Liver (tissue), 3 donors: ENCODE data around the gene CHST1.

ENCODE experiments used
- FOXA1 ChIP-seq: IDR thresholded peaks from 2 replicates; pipeline ENCODE4 v1.6.1; 2016; ENCODE audit warnings: antibody characterized with exemption
- HNF4G ChIP-seq: IDR thresholded peaks from 2 replicates; pipeline ENCODE4 v1.6.1; 2016; ENCODE audit warnings: antibody characterized with exemption
- JUND ChIP-seq, 2 donors: IDR thresholded peaks; 2 replicates each; pipeline ENCODE4 v1.6.1; 2016; ENCODE audit warnings: antibody characterized with exemption in 2 of 2
- RAD21 ChIP-seq, 2 donors: IDR thresholded peaks; 2 replicates each; pipeline ENCODE4 v1.6.1; 2016; ENCODE audit warnings: antibody characterized with exemption in 2 of 2, mild to moderate bottlenecking in 2 of 2
- RXRA ChIP-seq, 2 donors: IDR thresholded peaks; 2 replicates each; pipeline ENCODE4 v1.6.1; 2017 to 2018; ENCODE audit warnings: antibody characterized with exemption in 2 of 2, mild to moderate bottlenecking in 1 of 2
- SP1 ChIP-seq: IDR thresholded peaks from 2 replicates; pipeline ENCODE4 v1.6.1; 2018; ENCODE audit warnings: antibody characterized with exemption, mild to moderate bottlenecking
- TAF1 ChIP-seq: conservative IDR thresholded peaks from 2 replicates; pipeline ENCODE4 v1.6.1; 2016; ENCODE audit warnings: antibody characterized with exemption, mild to moderate bottlenecking
- YY1 ChIP-seq: IDR thresholded peaks from 2 replicates; pipeline ENCODE4 v1.6.1; 2016; ENCODE audit warnings: antibody characterized with exemption, mild to moderate bottlenecking
- TF ChIP-seq, protein P1 (sequence below): fragments of 150-350 bp; IDR thresholded peaks from 2 replicates; pipeline ENCODE4 v1.5.1; 2017; ENCODE audit warnings: improper control_type of control experiment, low read depth, low read length; ENCODE audit not compliant: missing input control
- TF ChIP-seq, protein P2 (sequence below): IDR thresholded peaks from 2 replicates; pipeline ENCODE4 v1.6.1; 2016; ENCODE audit warnings: antibody characterized with exemption, mild to moderate bottlenecking
- TF ChIP-seq, protein P3 (sequence below): IDR thresholded peaks from 2 replicates; pipeline ENCODE4 v1.6.1; 2016; ENCODE audit warnings: antibody characterized with exemption
- TF ChIP-seq, protein P4 (sequence below): IDR thresholded peaks from 2 replicates; pipeline ENCODE4 v1.6.1; 2016; ENCODE audit warnings: antibody characterized with exemption
- TF ChIP-seq, protein P5 (sequence below): IDR thresholded peaks from 2 replicates; pipeline ENCODE4 v1.6.1; 2016; ENCODE audit warnings: antibody characterized with exemption
- donor health status: healthy.
- donor health status: healthy.

DNA sequence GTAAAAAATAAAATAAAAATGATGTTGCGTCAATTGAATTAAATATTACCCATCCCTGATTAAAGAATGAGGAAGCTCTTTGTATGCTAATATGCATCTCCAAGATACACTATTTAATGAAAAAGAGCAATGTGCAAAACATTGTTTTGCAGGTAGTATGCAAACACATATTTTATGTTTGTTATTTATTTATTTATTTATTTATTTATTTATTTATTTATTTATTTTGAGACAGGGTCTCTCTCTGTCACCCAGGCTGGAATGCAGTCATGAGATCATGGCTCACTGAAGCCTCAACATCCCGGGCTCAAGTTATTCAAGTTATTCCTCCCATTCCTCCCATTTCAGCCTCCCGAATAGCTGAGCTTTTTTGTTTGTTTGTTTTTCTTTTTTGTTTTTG is 7.2 kb upstream of the CHST1 start:
- TF ChIP-seq SP1 (no peak), FOXA1 (no peak), RAD21 (IDR thresholded peaks at IDR 0.05) (no peak), HNF4G (no peak), YY1 (no peak), TAF1 (no peak), RXRA (IDR thresholded peaks at IDR 0.05) (no peak), JUND (IDR thresholded peaks at IDR 0.05) (no peak)
- TF ChIP-seq, protein P1, sequence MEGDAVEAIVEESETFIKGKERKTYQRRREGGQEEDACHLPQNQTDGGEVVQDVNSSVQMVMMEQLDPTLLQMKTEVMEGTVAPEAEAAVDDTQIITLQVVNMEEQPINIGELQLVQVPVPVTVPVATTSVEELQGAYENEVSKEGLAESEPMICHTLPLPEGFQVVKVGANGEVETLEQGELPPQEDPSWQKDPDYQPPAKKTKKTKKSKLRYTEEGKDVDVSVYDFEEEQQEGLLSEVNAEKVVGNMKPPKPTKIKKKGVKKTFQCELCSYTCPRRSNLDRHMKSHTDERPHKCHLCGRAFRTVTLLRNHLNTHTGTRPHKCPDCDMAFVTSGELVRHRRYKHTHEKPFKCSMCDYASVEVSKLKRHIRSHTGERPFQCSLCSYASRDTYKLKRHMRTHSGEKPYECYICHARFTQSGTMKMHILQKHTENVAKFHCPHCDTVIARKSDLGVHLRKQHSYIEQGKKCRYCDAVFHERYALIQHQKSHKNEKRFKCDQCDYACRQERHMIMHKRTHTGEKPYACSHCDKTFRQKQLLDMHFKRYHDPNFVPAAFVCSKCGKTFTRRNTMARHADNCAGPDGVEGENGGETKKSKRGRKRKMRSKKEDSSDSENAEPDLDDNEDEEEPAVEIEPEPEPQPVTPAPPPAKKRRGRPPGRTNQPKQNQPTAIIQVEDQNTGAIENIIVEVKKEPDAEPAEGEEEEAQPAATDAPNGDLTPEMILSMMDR: no peak
- TF ChIP-seq, protein P2, sequence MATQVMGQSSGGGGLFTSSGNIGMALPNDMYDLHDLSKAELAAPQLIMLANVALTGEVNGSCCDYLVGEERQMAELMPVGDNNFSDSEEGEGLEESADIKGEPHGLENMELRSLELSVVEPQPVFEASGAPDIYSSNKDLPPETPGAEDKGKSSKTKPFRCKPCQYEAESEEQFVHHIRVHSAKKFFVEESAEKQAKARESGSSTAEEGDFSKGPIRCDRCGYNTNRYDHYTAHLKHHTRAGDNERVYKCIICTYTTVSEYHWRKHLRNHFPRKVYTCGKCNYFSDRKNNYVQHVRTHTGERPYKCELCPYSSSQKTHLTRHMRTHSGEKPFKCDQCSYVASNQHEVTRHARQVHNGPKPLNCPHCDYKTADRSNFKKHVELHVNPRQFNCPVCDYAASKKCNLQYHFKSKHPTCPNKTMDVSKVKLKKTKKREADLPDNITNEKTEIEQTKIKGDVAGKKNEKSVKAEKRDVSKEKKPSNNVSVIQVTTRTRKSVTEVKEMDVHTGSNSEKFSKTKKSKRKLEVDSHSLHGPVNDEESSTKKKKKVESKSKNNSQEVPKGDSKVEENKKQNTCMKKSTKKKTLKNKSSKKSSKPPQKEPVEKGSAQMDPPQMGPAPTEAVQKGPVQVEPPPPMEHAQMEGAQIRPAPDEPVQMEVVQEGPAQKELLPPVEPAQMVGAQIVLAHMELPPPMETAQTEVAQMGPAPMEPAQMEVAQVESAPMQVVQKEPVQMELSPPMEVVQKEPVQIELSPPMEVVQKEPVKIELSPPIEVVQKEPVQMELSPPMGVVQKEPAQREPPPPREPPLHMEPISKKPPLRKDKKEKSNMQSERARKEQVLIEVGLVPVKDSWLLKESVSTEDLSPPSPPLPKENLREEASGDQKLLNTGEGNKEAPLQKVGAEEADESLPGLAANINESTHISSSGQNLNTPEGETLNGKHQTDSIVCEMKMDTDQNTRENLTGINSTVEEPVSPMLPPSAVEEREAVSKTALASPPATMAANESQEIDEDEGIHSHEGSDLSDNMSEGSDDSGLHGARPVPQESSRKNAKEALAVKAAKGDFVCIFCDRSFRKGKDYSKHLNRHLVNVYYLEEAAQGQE: no peak
- TF ChIP-seq, protein P3, sequence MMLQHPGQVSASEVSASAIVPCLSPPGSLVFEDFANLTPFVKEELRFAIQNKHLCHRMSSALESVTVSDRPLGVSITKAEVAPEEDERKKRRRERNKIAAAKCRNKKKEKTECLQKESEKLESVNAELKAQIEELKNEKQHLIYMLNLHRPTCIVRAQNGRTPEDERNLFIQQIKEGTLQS: no peak
- TF ChIP-seq, protein P4, sequence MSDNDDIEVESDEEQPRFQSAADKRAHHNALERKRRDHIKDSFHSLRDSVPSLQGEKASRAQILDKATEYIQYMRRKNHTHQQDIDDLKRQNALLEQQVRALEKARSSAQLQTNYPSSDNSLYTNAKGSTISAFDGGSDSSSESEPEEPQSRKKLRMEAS: no peak
- TF ChIP-seq, protein P5, sequence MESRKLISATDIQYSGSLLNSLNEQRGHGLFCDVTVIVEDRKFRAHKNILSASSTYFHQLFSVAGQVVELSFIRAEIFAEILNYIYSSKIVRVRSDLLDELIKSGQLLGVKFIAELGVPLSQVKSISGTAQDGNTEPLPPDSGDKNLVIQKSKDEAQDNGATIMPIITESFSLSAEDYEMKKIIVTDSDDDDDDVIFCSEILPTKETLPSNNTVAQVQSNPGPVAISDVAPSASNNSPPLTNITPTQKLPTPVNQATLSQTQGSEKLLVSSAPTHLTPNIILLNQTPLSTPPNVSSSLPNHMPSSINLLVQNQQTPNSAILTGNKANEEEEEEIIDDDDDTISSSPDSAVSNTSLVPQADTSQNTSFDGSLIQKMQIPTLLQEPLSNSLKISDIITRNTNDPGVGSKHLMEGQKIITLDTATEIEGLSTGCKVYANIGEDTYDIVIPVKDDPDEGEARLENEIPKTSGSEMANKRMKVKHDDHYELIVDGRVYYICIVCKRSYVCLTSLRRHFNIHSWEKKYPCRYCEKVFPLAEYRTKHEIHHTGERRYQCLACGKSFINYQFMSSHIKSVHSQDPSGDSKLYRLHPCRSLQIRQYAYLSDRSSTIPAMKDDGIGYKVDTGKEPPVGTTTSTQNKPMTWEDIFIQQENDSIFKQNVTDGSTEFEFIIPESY: no peak
